IMR-90 (cell line): ENCODE data around the gene YBX2.

Experiments used
- FOS ChIP-seq: fragments of 150-350 bp; IDR thresholded peaks from 2 replicates; pipeline ENCODE4 v1.6.1; 2016; ENCODE audit warnings: low read depth, low read length
- TF ChIP-seq, protein P1 (sequence below): conservative IDR thresholded peaks from 2 replicates; pipeline ENCODE4 v1.5.1; 2012; ENCODE audit warnings: mild to moderate bottlenecking, low read depth, low read length, improper control_type of control experiment

DNA sequence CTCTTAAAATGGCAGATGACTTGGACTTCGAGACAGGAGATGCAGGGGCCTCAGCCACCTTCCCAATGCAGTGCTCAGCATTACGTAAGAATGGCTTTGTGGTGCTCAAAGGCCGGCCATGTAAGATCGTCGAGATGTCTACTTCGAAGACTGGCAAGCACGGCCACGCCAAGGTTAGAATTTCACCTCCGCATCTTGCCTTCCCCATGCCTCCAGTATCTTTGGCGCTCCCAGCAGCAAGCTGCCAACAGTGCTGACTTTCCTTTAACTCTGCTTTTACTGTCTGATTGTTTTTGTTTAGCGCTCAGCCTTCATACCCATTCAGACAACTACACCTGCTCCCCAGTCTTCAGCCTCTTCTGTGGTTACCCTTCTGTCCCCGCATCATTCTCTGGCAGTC lies 15.2 kb upstream of the YBX2 start:
- TF ChIP-seq FOS = no peak
- TF ChIP-seq, protein P1, sequence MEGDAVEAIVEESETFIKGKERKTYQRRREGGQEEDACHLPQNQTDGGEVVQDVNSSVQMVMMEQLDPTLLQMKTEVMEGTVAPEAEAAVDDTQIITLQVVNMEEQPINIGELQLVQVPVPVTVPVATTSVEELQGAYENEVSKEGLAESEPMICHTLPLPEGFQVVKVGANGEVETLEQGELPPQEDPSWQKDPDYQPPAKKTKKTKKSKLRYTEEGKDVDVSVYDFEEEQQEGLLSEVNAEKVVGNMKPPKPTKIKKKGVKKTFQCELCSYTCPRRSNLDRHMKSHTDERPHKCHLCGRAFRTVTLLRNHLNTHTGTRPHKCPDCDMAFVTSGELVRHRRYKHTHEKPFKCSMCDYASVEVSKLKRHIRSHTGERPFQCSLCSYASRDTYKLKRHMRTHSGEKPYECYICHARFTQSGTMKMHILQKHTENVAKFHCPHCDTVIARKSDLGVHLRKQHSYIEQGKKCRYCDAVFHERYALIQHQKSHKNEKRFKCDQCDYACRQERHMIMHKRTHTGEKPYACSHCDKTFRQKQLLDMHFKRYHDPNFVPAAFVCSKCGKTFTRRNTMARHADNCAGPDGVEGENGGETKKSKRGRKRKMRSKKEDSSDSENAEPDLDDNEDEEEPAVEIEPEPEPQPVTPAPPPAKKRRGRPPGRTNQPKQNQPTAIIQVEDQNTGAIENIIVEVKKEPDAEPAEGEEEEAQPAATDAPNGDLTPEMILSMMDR = no peak
